HG02885 (cell line): Measurements from ENCODE around the gene PCDHB9.
"Not testable (repeated sequence)": the region's sequence is repeated elsewhere in the genome, so short reads cannot be mapped to it uniquely, and the experiment has no call there.

ENCODE experiments used
- ATAC-seq: cut with Tn5 transposase; IDR thresholded peaks from one replicate; pipeline ENCODE4 v1.9.1; 2021; ENCODE audit warnings: mild to moderate bottlenecking; ENCODE audit not compliant: unreplicated experiment, poor library complexity

Gene PCDHB9

GRCh38 chr5:141186897-141187512 is at the start of gene PCDHB9:
PCDHB9 (plus strand) TSS chr5:141187161; CDS start chr5:141187319, 158 bp downstream.
- no peak for ATAC-seq

- not testable (repeated sequence) for ATAC-seq
Observed at GRCh38 chr5:141137346-141137745, 49.6 kb upstream of the PCDHB9 start.

- ATAC-seq = no peak
Observed at GRCh38 chr5:141149812-141150211, 37.1 kb upstream of the PCDHB9 start, which contains the start of gene PCDHB6. PCDHB6 (plus strand) TSS chr5:141150057; CDS start chr5:141150258, 201 bp downstream.

- no peak for ATAC-seq
Observed at GRCh38 chr5:141150224-141150992, 36.6 kb upstream of the PCDHB9 start.

- no peak for ATAC-seq
Observed at GRCh38 chr5:141150993-141151325, 36.0 kb upstream of the PCDHB9 start.

- ATAC-seq = not testable (repeated sequence)
Observed at GRCh38 chr5:141151632-141152031, 35.3 kb upstream of the PCDHB9 start.

- not testable (repeated sequence) for ATAC-seq
Observed at GRCh38 chr5:141152096-141152495, 34.9 kb upstream of the PCDHB9 start.

GRCh38 chr5:141155540-141156374 is 31.2 kb upstream of the PCDHB9 start:
- ATAC-seq = no peak

GRCh38 chr5:141157356-141157755 is 29.6 kb upstream of the PCDHB9 start:
- not testable (repeated sequence) for ATAC-seq

GRCh38 chr5:141157901-141158300 is 29.1 kb upstream of the PCDHB9 start:
- not testable (repeated sequence) for ATAC-seq

- ATAC-seq = no peak
Observed at GRCh38 chr5:141172381-141173204, 14.4 kb upstream of the PCDHB9 start, which contains the start of gene PCDHB7. PCDHB7 (plus strand) TSS chr5:141172644; CDS start chr5:141172836, 192 bp downstream.

- ATAC-seq = not testable (repeated sequence)
Observed at GRCh38 chr5:141174291-141175104, 12.5 kb upstream of the PCDHB9 start.

GRCh38 chr5:141175933-141176332 is 11.0 kb upstream of the PCDHB9 start:
- no peak for ATAC-seq

GRCh38 chr5:141177577-141178191 is 9.3 kb upstream of the PCDHB9 start, which contains the start of gene PCDHB8:
PCDHB8 (plus strand) TSS chr5:141177790; CDS start chr5:141178035, 245 bp downstream.
- not testable (repeated sequence) for ATAC-seq

GRCh38 chr5:141179371-141179770 is 7.6 kb upstream of the PCDHB9 start:
- not testable (repeated sequence) for ATAC-seq

- ATAC-seq = not testable (repeated sequence)
Observed at GRCh38 chr5:141179876-141180275, 7.1 kb upstream of the PCDHB9 start.

GRCh38 chr5:141180313-141180712 is 6.6 kb upstream of the PCDHB9 start:
- ATAC-seq = no peak

- no peak for ATAC-seq
Observed at GRCh38 chr5:141182248-141182647, 4.7 kb upstream of the PCDHB9 start, which contains the start of gene PCDHB16. PCDHB16 (plus strand) TSS chr5:141182387; CDS start chr5:141182560, 173 bp downstream.
